Kidney (tissue), 14 donors: Measurements from ENCODE around the gene HLA-DMA. TPM values are rescaled to one million over a fixed set of nuclear protein-coding genes. Genes with fewer than 3 reads are reported as not detected.

Source experiments
- DNase-seq, 5 donors: peaks; one replicate each; pipeline ENCODE4 v3.0.0-alpha.2; 2013 to 2020
- FAIRE-seq: peaks from 2 replicates; lab custom pipeline; 2012; peaks lifted over from hg19 to GRCh38; lab: Jason Lieb, UNC
- H3K27ac ChIP-seq, 2 donors: one replicate each; pipeline ENCODE4 v1.7.0; 2013; ENCODE audit warnings: low read depth in 2 of 2, low read length in 2 of 2, inconsistent platforms in 1 of 2
- H3K27me3 ChIP-seq: one replicate; pipeline ENCODE4 v1.7.1; 2013; ENCODE audit warnings: low read length, inconsistent platforms; ENCODE audit not compliant: control insufficient read depth, insufficient read depth
- H3K36me3 ChIP-seq, 3 donors: one replicate each; pipeline versions ENCODE4 v1.7.0 to v1.7.1; 2013; ENCODE audit warnings: low read length in 3 of 3, control low read depth in 1 of 3, inconsistent platforms in 1 of 3; ENCODE audit not compliant: insufficient read depth in 3 of 3, control insufficient read depth in 2 of 3
- H3K4me1 ChIP-seq, 3 donors: one replicate each; pipeline versions ENCODE4 v1.7.0 to v1.7.1; 2013; ENCODE audit warnings: low read length in 3 of 3, inconsistent platforms in 1 of 3, low read depth in 1 of 3; ENCODE audit not compliant: control insufficient read depth in 2 of 3, insufficient read depth in 2 of 3
- H3K4me3 ChIP-seq, 3 donors: one replicate each; pipeline versions ENCODE4 v1.7.0 to v1.8.1; 2013; ENCODE audit warnings: low read length in 3 of 3, control low read depth in 1 of 3, inconsistent platforms in 1 of 3
- H3K9ac ChIP-seq, 3 donors: one replicate each; pipeline versions ENCODE4 v1.7.0 to v1.7.1; 2013; ENCODE audit warnings: low read length in 3 of 3, control low read depth in 1 of 3, inconsistent platforms in 1 of 3
- H3K9me3 ChIP-seq, 3 donors: one replicate each; pipeline versions ENCODE4 v1.7.0 to v1.7.1; 2013; ENCODE audit warnings: low read length in 3 of 3, control low read depth in 1 of 3, inconsistent platforms in 1 of 3; ENCODE audit not compliant: control insufficient read depth in 2 of 3, insufficient read depth in 1 of 3
- CTCF ChIP-seq: IDR thresholded peaks from 3 replicates; pipeline ENCODE4 v1.5.1; 2012; ENCODE audit warnings: mild to moderate bottlenecking, moderate library complexity, borderline replicate concordance; ENCODE audit not compliant: insufficient read depth; ENCODE audit errors: extremely low read depth
- intact Hi-C: fragments of 100-400 bp; cut with DNase I; formaldehyde crosslinking; loops from one replicate; pipeline ENCODE4 v1.11.1; 2022
- polyA plus RNA-seq: library from polyadenylated mRNA; stranded (reverse); fragments of 350-450 nt; fragmentation: Illumina TruSeq; extraction: RNeasy Lipid Tissue Mini Kit (QIAGEN cat#74804); gene quantifications from one replicate; pipeline ENCODE4 v1.2.3, GENCODE V29; 2014; ENCODE audit warnings: low read depth, low replicate concordance; ENCODE audit not compliant: insufficient read depth
- total RNA-seq: library from RNA; stranded (reverse); fragmentation: NEBNext Ultra II Directional; extraction: Animal tissue kit (Norgen Biotek cat#: 25700); gene quantifications from one replicate; pipeline ENCODE4 v1.2.1, GENCODE V29; 2021
- donor health status: control.
- donor health status: control.
- donor health status: control.
- donor health status: control.
- donor health status: control.
- donor health status: DM: yes; HTN: yes; CAD: no.
- donor health status: Normal renal cell carcinoma (clear cell type).

The HLA-DMA gene
- total and polyA plus RNA-seq, 2 donors from 2014 or later, result 98.5 to 101 TPM

- Histone ChIP-seq H3K27ac (no peak overlapping the region), H3K4me3 (no peak overlapping the region), H3K9me3 (no peaks in the 10 kb centered on the region), H3K9ac (no peak overlapping the region), H3K36me3 (no peaks in the 10 kb centered on the region), H3K4me1 (peaks cover 9 to 11% (median 11%) of the 10 kb centered on the region in 3 donors), H3K27me3 (no peaks in the 10 kb centered on the region)
- no peak for DNase-seq
- intact Hi-C loops, result no loop called here
- FAIRE-seq, result no peak
- no peak for TF ChIP-seq CTCF
Measured at GRCh38 chr6:32962213-32962826, 9.4 kb upstream of the HLA-DMA start.

- DNase-seq, result no peak
- Histone ChIP-seq H3K4me1 (peaks cover 0 to 2% (median 0%) of the 10 kb centered on the region in 3 donors), H3K9ac (no peak overlapping the region), H3K27me3 (no peaks in the 10 kb centered on the region), H3K36me3 (no peaks in the 10 kb centered on the region), H3K9me3 (no peaks in the 10 kb centered on the region), H3K27ac (no peak overlapping the region), H3K4me3 (no peak overlapping the region)
- no peak for TF ChIP-seq CTCF
- intact Hi-C loops, result no loop called here
- no peak for FAIRE-seq
Measured at GRCh38 chr6:32960563-32960962, 7.7 kb upstream of the HLA-DMA start.

- no peak for DNase-seq
- intact Hi-C loops, result no loop called here
- no peak for TF ChIP-seq CTCF
- Histone ChIP-seq H3K27me3 (no peaks in the 10 kb centered on the region), H3K36me3 (no peaks in the 10 kb centered on the region), H3K4me1 (peaks cover 0 to 7% (median 4%) of the 10 kb centered on the region in 3 donors), H3K9me3 (no peaks in the 10 kb centered on the region), H3K27ac (no peak overlapping the region), H3K4me3 (no peak overlapping the region), H3K9ac (no peak overlapping the region)
- no peak for FAIRE-seq
Measured at GRCh38 chr6:32956176-32956575, 3.3 kb upstream of the HLA-DMA start.
